Lower leg skin (tissue), 4 donors: ENCODE measurements around the gene NUP155. TPM values are rescaled to one million over a fixed set of nuclear protein-coding genes. Genes with fewer than 3 reads are reported as not detected.

Source experiments
- DNase-seq, 2 donors: peaks; one replicate each; pipeline ENCODE4 v3.0.0-alpha.2; 2019; ENCODE audit warnings: low spot score in 2 of 2
- H3K4me3 ChIP-seq: fragments of 200-600 bp; sonication (generic); 2 replicates; pipeline ENCODE4 v1.5.1; 2017; ENCODE audit warnings: mild to moderate bottlenecking, low read depth; ENCODE audit not compliant: poor library complexity, severe bottlenecking
- POLR2A ChIP-seq, 2 donors: fragments of 450-650 bp; IDR thresholded peaks; one replicate each; pipeline ENCODE4 v1.6.1; 2016 to 2017; ENCODE audit warnings: antibody characterized with exemption in 2 of 2, mild to moderate bottlenecking in 1 of 2, moderate library complexity in 1 of 2
- WGBS, 2 donors: methylation state at CpG; one replicate each; pipeline ENCODE4 v1.1.5; 2018; 5-methylcytosine and 5-hydroxymethylcytosine counted together
- intact Hi-C: fragments of 100-400 bp; cut with DNase I; formaldehyde crosslinking; loops from one replicate; pipeline ENCODE4 v1.15.0; 2023; ENCODE audit warnings: low total_unique reads
- total RNA-seq, 4 donors: library from RNA; depleted of rRNA; stranded (reverse); fragments of >200 nt; gene quantifications; one replicate each; pipeline ENCODE4 v1.1.0, GENCODE V29; 2016
- TF ChIP-seq, protein P1 (sequence below), 3 donors: fragments of 450-650 bp; IDR thresholded peaks; one replicate each; pipeline ENCODE4 v1.5.1; 2016; ENCODE audit warnings: antibody characterized with exemption in 3 of 3, mild to moderate bottlenecking in 3 of 3, moderate library complexity in 2 of 3

Gene NUP155
- total RNA-seq, 4 donors from 2014 or later, result 13.0 to 17.8 (median 15.6) TPM

DNA sequence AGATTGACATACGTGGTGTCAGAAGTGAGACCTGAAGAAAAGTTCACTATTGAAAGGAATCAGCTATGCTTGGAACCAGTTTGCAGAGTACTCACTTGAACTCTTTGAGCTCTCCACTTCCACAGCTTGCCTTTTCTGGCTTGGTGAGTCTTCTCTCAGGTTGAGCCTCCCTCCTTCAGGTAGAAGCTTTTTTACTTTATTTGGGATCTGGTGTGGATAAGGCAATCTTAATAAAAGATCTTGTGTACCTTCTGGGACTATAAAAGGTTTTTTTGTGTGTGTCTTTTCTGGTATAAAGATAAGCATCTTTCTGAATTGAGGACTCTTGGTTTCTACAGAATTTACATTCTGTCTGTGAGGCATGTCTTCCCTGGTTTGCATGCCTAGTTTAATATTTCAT lies 116.3 kb downstream of the NUP155 start:
- intact Hi-C loops, result no loop called here
- H3K4me3 ChIP-seq, result no peak overlapping the region
- 95 to 98% methylated on average over 1 of the region's 1 CpG for WGBS, 2 donors
- TF ChIP-seq, protein P1, sequence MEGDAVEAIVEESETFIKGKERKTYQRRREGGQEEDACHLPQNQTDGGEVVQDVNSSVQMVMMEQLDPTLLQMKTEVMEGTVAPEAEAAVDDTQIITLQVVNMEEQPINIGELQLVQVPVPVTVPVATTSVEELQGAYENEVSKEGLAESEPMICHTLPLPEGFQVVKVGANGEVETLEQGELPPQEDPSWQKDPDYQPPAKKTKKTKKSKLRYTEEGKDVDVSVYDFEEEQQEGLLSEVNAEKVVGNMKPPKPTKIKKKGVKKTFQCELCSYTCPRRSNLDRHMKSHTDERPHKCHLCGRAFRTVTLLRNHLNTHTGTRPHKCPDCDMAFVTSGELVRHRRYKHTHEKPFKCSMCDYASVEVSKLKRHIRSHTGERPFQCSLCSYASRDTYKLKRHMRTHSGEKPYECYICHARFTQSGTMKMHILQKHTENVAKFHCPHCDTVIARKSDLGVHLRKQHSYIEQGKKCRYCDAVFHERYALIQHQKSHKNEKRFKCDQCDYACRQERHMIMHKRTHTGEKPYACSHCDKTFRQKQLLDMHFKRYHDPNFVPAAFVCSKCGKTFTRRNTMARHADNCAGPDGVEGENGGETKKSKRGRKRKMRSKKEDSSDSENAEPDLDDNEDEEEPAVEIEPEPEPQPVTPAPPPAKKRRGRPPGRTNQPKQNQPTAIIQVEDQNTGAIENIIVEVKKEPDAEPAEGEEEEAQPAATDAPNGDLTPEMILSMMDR (IDR thresholded peaks at IDR 0.05), result no peak
- TF ChIP-seq POLR2A (IDR thresholded peaks at IDR 0.05), result no peak
- no peak for DNase-seq

DNA sequence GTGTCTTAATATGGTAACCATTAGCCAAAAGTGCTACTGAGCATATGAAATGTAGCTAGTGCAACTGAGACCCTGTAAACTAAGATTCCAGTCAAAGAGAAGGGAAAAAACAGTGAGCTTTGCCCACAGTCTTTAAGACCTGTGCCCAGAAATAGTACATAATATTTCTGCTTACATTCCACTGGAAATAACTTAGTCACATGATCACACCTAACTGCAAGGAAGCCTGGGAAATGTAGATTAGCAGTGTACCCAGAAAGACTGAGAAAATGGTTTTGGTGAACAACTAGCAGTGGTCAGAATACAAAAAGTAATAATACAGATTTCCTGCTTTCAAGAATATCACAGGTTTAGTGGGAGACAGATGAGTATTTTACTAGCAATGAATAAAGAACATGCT lies 119.2 kb downstream of the NUP155 start:
- intact Hi-C loops, result no loop called here
- no peak for DNase-seq
- no peak overlapping the region for H3K4me3 ChIP-seq
- no peak for TF ChIP-seq POLR2A (IDR thresholded peaks at IDR 0.05)
- TF ChIP-seq, protein P1 (IDR thresholded peaks at IDR 0.05), result no peak

DNA sequence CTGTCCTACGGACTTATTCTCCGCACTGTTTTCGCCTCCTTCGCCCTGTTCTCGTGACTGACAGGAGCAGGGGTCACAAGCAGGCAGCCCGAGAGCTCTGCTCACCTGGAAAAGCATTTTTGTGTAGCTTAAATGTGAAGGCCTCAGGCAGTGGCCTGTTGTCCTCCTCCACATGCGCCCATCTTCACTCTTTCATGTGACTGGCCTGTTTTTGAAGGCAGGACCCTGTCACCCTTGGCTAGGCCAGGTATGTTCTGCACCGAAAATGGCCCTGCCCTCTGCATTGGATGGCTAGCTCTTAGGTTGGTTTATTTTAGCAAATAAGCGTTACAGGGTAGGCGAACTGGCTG lies 121.1 kb downstream of the NUP155 start:
- peak overlapping the region; percentile 76 for H3K4me3 ChIP-seq
- intact Hi-C loops, result no loop called here
- DNase-seq, result no peak
- 61 to 77% methylated on average over 10 of the region's 10 CpGs for WGBS, 2 donors
- TF ChIP-seq POLR2A (IDR thresholded peaks at IDR 0.05), result no peak
- TF ChIP-seq, protein P1 (IDR thresholded peaks at IDR 0.05), result no peak

DNA sequence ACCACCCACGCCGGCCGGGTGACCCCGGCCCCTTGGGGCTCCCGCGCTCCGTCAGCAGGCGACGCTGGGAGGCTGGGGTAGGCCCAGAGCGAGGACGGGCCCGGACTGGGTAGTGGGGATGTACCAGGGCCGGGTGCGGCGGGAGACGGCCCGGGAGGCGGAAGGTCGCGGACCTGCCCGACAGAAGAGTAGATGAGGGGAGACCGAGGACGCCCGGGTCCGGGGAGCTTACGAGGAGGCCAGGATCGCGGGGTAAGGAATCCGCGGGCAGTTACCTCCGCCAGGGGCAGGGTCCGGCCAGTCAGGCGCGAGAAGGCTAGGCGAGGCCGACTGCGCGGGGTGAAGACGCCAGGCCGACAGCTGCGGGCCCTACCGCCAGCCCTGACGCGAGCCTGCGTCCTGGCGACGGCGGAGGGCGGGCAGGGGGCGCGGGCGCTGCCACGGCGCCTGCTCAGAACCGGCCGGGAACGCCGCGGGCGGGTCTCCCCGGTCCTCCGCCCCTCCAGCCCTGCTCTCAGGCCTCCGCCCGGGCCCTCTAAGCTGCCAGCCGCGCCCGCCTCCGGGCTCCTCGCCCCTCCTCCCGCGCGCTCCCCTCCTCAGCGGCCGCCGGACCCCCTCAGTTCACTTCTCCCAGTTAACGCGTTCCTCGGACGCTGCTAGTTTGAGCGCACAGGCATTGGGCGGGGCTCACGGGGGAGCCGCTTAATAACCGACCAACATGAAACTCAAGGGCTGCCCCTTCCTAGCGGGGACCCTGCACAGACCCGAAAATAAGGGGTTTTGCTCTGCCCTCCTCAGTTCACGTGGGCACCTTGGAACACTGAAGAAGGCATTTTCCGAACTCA lies 121.7 kb downstream of the NUP155 start, which contains the start of gene CPLANE1:
TSS of gene CPLANE1 (minus strand) at position 407 of the 845 bp plus-strand sequence. CDS start 1,678 bp downstream, outside the sequence.
- 1% methylated on average over 48 to 72 of the region's 88 CpGs for WGBS, 2 donors
- TF ChIP-seq POLR2A (IDR thresholded peaks at IDR 0.05), result no peak
- TF ChIP-seq, protein P1 (IDR thresholded peaks at IDR 0.05), result no peak
- intact Hi-C loops, result no loop called here
- peak; percentile 35 to 93 for DNase-seq
- peak within 1 kb of the TSS; percentile 76 for H3K4me3 ChIP-seq

DNA sequence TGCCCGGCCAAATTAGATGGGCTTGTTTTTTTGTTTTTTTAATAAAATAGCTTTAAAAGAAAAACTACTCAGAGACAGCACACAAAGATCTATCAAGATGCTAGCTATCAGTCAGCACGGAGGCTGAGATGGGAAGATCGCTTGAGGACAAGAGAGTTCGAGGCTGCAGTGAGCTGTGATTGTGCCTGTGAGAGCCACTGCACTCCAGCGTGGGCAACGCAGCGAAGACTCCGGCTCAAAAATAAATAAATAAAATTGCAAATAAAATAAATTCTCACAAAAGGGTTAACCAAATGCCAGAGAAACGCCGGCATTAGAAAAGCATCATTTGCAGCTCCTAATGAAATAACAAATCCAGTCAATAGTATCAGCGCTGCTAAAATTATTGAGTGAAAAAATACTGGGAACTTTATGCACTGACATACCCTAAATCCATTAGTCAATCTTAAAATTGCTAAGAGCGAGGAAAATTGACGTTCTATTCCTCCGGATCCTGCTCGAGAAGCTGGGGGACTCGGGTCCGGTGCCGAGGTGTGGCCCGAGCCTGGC lies 122.4 kb downstream of the NUP155 start:
- TF ChIP-seq, protein P1 (IDR thresholded peaks at IDR 0.05), result no peak
- no peak for TF ChIP-seq POLR2A (IDR thresholded peaks at IDR 0.05)
- intact Hi-C loops, result no loop called here
- WGBS, 2 donors, result 5 to 6% methylated on average over 19 of the region's 19 CpGs
- peak overlapping the region; percentile 76 for H3K4me3 ChIP-seq
- DNase-seq, result no peak
